ENCODE data around the gene SCIN.

The SCIN gene

DNA sequence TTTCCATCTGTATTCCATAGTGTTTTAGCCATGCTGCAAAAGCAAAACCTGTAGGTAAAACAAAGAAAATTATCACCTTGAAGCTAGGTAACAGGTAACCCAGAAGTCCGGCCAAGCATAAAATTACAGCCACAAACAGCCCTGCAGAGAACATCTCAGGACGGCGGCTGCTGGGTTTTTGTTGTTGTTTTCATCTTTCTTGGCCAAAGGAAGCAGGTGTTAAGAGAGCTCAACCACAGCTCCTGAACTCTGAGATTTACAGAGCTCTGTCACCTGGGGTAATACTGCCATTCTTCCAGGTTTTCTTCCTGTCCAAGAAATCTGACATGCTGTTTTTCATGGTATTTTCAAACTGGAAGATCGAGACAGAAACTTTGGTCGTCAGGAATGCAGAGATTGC lies 847 bp upstream of the SCIN start:
- DNase-seq, result no peak

DNA sequence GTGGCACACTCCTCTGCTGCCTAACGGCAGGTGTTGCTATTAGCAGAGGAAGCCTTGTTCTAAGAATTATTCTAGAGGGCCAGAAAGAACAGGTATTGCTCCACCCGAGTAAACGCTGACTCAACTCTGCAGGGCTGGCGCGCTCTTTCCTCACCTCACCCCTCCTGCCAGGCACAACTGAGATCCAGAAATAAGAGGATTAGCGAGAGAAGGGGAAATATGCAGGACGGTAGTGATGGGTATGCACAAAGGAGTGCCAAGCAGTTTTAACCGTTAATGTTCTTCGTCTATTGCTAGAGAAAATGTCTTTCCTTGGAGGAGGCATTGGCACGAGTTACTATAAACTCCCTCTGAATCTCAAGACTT lies 369 bp upstream of the SCIN start:
- DNase-seq, result peak; percentile 80

DNA sequence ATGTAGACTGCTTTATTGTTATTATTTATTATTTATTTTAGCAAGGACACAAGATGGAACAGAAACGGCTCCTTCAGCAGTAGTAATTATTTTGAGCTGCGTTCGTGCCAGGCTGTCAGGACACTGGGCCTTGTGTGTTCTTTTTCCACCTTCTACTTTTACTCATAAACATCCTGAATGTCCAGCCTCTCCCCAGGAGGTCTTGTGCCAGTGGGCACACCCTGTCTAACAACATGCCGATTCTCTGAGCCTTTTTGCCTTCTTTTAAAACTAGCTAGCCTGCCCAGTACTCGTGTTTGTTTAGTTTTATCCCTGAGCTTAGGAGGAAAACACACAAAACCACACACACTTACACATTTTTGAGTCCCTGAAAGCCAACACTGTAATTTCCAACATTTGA lies 1.2 kb downstream of the SCIN start:
- peak; percentile 81 for DNase-seq

DNA sequence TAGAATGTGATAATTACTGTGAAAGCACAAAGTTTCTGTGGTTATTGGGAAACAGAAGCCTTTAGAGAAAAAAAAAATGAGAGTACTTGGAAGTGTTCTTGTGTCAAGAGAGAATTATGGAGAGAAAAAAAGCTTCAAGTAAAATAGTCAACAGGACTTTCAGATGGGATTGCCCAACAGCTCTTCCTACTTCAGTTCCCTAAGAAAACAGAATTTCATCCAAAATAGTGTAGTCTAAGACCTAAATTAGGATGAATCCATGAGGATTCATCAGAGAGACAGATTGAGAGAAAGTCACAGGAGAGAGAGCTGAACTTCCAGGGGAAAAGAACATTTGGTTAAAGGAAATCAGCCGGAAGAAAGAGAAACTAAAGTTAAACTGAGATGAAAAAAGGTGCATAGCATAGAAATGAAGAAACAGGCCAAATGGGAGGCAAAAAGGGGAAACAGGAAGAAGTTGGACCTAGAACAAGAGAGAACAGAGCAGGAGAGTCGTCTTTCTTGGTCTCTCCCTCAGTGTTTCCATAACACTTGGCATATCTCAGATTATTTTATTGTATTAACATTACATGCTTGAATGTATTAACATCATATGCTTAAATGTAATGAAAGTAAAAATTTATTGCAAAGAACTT lies 2.5 kb downstream of the SCIN start:
- DNase-seq, result peak; percentile 35

DNA sequence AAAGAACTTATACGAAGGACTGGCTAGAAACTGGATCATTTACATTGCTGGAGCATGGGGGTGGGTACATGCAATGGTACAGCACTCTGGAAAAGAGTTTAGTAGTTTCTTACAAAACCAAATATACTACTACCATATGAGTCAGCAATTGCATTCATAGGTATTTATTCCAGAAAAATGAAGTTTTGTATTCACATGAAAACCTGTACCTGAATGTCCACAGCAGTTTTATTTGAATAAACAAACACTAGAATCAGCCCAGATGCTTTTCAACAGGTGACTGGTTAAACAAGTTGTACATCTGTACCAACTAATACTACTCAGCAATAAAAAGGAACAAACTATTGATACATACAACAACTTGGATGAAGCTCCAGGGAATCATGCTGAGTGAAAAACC lies 3.4 kb downstream of the SCIN start:
- DNase-seq, result no peak

DNA sequence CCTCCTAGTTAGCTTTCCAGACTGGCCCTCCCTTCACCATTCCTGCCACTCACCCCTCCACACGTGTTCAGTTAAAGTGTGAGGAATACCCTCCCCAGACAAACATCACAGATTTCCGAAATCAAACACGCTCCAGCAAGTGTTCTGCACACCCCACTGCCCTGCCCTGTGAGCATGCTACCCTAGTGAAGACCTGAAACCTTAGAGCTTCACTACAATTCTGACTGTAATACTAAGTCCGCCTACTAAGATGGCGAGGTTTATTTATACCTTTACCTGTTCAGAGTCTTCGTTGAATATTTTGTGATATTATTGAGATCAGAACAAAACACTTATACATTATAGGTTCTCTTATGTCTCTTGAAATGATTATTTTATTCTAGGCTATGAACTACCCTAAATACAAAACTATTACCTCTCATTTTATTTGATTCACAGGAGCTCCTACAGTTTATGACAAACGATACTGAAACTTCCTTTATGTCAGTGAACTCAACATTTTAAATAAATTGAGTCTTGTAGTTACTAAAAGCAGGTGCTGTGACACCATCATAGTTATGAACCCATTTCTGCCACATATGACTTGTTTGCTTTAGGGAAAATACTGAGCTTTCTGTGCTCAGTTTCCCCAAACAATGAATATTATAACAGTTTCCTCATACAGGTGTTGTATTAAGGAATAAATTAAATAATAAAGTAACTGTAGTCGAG lies 8.6 kb downstream of the SCIN start:
- DNase-seq, result no peak

DNA sequence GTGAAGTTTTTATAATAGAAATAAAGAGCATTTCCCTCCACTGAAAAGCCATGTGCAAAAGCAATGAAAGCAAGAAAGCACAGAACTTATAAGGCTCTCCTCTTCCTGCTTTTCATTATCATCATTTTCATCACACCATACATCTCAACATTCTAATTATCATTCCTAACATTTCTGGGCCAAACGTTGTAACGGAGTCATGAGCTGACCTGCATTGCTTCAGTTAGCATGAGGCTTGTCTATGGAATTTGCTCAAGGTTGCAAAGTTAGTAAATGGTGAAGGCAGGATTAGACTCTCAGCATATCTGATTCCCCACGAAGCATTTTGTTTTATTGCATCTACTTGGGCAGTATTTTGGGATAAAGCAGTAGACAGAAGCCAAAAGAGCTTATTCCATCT lies 11.4 kb downstream of the SCIN start:
- DNase-seq, result no peak

DNA sequence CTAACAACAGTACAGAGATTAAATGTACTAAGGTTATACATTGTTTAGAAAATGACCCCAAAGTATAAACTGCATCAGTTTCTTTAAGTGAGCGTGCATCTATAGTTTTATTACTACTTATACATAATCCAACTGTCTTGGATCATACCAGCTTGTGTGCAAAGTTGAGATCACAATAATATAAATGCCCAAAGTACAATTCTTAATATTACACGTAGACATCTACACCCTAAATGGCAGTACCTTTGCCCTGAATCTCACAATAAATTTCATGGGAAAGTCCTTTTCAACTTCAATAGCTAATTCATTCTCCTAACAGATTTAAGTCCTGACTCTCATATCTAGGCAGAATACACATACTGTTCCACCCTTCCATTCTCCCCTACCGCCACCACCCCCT lies 11.8 kb downstream of the SCIN start:
- DNase-seq, result no peak

DNA sequence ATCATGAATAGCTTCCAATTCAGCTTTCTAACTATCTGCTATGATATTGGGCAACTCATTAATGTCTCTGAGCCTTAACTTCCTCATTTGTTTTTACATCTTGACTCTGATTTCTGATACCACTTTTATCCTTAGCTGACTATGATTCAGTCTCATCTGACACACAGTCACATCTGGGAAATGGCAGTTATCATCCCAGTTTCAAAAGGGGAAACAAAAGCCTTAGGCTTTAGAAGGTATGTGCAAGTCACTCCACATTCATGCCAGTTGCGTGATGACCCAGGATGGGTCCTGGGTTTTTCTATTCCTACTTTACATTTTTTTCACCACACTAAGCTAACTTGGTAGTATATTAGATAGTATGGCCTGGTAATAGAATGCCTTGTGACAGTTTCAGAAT lies 12.7 kb downstream of the SCIN start:
- DNase-seq, result no peak

DNA sequence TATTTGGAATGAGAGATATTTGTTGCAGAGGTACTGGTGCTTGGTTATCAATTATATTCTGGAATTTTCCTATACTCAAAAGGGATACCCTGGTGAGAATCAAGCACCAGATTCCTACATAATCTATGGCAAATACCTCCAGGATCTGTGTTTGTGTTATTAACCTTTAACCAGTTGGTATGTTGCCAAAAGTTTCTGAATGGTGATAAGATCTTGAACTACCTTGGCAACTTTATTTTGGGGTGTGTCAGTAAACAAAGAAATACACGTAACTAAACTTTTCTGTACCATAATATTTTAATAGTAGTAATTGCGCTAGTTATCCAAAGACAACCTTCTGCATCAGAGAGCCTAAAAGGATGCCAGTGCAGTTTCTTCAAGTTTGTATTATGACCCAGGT lies 13.4 kb downstream of the SCIN start:
- DNase-seq, result no peak

DNA sequence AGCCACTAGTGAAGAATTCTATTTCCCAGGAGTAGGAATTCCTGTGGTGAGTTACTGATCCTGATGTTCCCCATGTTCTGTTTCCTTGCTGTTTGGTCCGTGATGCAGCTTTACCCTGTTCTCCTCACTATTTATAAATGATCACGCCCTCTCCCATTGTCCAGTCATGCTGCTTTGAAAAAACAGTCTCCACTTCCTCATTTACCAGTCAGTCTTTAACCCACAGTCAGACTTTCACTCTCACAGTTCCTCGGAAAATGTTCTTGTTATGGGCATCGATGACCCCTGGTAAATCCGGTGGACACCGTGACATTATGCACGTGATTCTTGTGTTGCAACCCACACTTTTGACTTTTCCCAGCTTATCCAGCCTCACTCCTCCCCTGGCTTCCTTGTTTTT lies 14.4 kb downstream of the SCIN start:
- no peak for DNase-seq

DNA sequence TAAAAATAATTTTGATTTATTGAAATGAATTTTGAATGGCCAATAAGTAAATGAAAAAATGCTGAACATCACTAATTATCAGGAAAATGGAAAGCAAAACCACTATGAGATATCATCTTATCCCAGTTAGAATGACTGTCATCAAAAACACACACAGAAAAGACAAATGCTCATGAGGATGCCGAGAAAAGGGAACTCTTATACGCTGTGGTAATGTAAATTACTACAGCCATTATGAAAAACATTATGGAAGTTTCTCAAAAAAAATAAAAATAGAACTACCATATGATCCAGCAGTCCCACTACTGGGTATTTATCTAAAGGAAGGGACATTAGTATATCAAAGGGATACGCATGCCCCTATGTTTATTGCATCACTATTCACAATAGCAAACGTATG lies 15.8 kb downstream of the SCIN start:
- no peak for DNase-seq

DNA sequence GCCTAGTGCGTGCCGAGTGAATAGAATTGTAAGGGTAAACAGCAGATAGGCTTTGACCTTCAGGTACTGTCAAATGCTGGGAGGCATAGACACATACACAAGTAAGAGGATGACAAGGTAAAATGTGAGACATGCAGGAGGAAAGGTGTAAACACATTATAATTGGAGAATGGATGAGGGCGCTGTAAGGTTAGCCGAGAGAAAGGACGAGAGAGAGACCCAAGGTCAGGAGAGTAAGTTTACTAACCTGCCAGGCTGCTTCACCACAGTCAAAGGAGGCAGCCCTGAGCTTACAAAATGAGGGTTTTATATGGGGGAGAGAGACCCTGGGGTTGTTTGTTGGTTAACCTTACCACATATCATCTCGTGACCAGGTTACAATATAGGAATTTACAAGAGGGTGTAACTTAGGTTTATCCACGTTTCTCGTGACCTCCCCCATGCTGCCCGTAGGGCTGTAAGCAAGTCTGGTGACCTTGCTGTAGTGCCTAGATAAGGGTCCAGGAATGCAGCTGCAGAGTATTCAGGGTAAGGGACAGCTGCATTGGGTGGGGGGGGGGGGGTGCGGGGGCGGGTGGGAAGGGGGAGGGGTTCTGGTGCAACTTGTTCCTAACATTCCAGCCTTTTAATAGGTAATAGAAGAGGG lies 17.9 kb downstream of the SCIN start:
- DNase-seq, result no peak

DNA sequence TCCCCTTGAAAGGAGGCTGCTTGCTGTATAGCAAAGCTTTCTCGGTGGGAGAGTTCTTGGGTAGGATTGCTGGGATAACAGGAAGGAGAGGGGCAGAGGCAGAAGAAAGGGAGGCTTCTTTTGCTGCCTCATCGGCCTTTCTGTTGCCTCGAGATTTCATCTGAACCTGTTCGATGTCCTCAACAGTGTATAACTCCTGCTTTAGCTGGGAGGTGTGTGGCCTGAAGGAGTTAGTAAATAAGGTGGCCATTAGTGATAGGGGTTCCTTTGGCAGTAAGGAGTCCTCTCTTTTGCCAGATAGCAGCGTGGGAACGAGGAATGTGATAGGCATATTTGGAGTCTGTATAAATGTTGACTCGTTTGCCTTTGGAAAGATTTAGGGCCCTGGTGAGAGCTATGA lies 20.0 kb downstream of the SCIN start:
- no peak for DNase-seq

DNA sequence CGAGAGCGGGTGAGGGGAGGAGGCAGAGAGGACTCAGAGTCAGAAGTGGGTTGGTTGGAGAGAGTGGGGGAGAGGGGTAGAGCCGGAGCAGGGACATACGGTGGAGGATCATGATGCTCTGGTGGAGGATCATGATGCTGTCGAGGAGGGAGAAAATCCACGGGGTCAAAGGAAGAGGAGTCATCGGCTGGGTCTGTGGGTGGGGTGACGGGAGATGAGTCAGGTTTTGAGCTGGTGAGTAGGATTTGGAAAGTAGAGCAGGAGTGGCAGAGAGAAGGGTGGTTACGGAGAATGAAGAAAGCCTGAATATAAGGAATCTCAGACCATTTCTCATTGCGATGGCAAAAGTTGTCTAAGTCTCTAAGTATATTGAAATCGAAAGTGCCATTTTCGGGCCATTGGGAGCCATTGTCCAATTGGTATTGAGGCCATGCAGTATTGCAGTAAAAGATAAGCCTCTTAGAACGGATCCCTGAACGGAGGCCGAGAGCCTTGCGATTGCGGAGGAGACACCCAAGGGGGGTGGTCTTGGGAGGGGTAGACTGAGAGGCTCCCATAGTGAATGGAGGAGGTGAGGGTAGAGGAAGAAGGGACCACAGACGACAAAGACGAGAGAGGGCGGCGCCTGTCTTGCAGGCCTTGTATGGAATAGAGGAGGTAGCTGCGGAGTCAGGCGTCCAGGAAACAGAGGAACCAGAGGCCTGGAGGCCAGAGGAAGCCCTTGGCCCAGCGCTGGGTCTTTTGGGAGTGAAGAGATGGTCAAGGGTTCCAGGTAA lies 23.8 kb downstream of the SCIN start:
- no peak for DNase-seq

DNA sequence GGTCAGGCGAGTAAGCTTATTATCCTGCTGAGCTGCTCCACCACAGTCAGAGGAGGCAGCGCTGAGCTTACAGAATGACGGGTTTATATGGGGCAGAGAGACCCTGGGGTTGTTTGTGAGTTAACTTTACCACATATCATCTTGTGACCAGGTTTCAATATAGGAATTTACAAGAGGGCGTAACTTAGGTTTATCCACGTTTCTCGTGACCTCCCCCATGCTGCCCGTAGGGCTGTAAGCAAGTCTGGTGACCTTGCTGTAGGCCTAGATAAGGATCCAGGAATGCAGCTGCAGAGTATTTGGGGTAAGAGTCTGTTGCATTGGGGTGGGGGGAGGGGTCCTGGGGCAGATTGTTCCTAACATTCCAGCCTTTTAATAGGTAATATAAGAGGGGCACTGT lies 24.6 kb downstream of the SCIN start:
- no peak for DNase-seq

DNA sequence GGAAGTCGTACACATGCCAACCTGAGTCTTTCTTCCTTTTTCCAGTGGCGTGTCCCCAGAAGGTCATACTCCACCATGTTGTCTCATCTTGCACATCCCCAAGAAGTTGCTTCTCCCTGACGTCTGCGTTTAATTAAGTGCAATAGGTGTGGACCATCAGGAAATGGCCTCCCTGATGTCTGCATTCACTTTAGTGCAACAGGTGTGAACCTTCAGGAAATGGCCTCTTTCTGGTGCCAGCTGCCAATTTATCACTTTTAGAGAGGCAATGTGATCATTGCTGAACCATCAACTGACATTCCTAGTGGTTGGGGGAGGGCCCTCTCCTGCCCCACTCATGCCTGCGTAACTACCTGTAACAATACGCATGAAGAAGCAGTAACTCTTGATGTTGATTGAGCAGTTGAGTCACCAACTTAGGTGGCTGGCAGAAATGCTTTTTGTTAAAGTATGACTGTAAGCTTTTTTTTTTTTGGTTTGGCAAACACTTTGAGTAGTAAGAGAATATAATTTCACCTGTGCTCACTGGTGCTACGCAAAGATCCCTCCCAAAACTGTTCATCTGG lies 25.8 kb downstream of the SCIN start:
- no peak for DNase-seq

DNA sequence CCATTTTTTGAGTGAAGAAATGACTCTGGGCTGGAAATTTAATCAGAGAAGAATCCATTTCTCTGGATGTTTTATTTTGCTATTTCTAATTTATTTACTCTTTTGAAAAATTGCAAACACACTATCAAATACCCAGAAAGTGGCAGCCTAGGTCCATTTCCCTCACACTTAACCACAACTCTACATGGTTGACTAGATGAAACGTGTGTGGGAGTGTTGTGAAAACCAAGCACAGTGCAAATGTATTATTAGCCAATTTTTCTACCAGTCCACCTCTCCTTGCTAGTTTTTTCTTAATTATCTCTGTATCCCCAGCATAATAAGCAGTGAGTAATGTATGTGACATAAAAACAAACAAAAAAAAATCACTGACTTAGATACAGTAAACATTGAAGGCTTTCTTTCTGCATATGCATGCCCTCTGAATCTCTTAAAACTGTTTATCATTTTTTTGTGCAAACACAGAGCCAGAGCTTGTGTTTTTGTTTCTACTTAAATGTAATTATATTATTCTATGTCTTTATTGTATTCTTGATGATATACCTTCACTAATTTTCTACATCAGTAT lies 30.9 kb downstream of the SCIN start:
- no peak for DNase-seq

DNA sequence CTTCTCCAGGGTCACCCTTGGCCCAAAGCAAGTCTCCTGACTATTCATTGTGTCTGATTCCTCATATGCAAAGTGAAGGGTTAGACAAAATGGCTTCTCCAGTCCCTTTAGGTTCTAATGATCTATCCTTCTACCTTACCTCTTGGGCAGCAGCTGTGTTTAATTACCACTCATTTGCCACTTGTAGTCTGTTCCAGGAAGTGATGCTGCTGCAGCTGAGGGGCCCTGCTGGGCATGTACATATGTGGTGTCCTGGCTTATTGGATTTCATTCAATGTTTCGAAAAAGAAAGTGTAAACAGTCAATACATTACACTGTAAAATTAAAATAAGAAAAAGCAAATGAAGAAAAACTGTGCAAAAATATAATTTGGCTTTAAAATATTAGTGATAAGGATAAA lies 36.6 kb downstream of the SCIN start:
- DNase-seq, result peak; percentile 100

DNA sequence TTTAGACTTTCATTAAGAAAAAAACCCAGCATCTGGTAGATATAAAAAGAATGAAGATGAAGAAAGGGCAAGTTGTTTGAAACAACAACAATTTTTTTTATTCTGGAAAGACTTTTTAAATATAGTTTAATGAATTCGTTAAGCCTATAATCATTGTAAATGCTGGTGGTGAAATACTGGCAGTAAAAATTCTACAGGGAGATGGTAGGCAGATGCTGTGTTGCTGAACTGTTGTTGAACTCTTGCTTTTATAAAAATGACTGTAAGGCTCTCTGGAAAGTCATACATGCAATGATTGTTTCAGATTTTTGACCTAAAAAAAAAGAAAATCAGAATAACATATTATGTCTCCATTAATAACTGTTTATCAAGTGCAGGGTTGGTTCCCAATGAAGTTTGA lies 39.0 kb downstream of the SCIN start:
- DNase-seq, result peak; percentile 34

DNA sequence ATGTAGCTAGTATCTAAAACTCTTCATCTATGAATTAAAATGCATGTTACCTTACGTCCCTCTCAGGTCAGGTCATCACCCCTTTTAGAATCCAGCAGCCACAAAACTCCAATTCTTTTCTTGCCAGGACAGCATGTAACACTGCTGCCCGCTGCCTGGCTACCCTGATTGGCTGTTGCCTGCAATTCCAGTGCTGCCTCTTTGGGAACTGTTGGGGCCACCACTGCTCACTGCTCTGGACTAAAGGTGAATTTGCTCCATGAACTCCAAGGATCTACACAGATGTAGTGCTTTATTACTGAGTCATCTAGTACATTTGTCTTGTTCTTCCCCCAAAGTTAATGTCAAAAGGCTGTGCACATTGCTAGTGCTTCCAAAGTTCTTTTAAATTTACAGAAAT lies 40.4 kb downstream of the SCIN start:
- DNase-seq, result no peak

DNA sequence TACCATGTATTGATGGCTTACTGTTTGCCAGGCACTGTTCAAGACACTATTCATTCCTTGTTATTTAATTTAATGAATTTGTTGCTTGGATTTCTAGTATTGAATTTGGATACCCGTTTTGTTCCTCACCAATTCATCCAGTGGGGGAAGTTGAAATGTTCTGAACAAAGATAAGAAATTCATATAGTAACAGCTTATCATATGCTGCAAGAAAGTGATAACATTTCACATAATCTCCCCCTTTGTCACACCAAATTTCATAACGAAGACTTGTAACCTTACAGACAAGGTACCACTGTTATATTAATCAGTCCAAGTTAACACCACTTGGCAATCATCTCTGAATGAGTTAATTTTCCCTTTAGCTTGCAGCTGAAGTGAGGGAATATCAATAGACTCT lies 42.1 kb downstream of the SCIN start:
- no peak for DNase-seq

DNA sequence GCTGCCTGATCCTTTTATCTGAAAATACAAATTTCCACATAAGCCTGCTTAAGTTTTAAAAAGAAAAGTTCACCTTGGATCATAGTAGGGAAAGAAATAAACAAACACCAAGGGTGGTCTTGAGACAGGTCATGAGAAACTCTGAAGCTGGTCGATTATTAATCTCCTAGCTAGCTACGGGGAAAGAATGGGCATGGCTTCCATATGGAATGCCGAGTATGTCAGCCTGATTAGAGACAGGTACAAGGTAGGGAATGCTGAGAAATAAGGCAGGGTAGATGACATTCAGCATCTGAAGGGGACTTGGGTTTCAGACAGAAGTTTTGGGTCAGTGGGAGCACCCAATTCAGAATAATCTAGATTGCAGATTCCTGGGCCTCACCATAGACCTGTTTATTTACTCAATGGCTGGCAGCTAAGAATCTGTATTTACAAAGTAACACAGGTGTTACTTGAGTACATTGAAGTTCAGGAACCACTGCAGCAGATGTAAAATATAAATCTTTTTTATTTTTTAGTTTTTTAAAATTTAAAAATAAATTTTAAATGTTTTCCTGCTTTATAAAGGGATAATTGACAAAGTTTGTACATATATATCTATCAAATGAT lies 49.0 kb downstream of the SCIN start:
- DNase-seq, result no peak

Data from NCI-H1092 treated with DMSO at 0.1 percent for 48 hours (cell line).